Chondrocyte (in vitro differentiated cells): ENCODE measurements around the gene PRM3. TPM values are rescaled to one million over a fixed set of nuclear protein-coding genes. Genes with fewer than 3 reads are reported as not detected.

Source experiments
- DNase-seq: peaks from one replicate; pipeline ENCODE4 v3.0.0; 2021; ENCODE audit warnings: mixed read lengths, low spot score
- H3K27ac Mint-ChIP-seq: one replicate; pipeline ENCODE4 v1.8.0; 2021; ENCODE audit warnings: mild to moderate bottlenecking, moderate library complexity, mixed read lengths; ENCODE audit not compliant: unreplicated experiment
- H3K27me3 Mint-ChIP-seq: 2 replicates; pipeline ENCODE4 v1.8.0; 2021; ENCODE audit warnings: low read depth, mixed read lengths
- H3K36me3 Mint-ChIP-seq: 2 replicates; pipeline ENCODE4 v1.8.0; 2021; ENCODE audit warnings: low read depth, mixed read lengths
- H3K4me1 Mint-ChIP-seq: 2 replicates; pipeline ENCODE4 v1.8.0; 2021; ENCODE audit warnings: low read depth, mild to moderate bottlenecking, mixed read lengths
- H3K4me3 Mint-ChIP-seq: one replicate; pipeline ENCODE4 v1.8.0; 2021; ENCODE audit warnings: mild to moderate bottlenecking, moderate library complexity, mixed read lengths; ENCODE audit not compliant: unreplicated experiment
- H3K9me3 Mint-ChIP-seq: 2 replicates; pipeline ENCODE4 v1.8.0; 2021; ENCODE audit warnings: low read depth, mixed read lengths
- microRNA-seq: library from miRNA; unstranded; fragments of <30 nt; microRNA quantifications from one replicate; pipeline ENCODE4 v1.2.0, GENCODE V29; 2020; ENCODE audit warnings: borderline number of aligned reads
- total RNA-seq: library from RNA; stranded (reverse); gene quantifications from 3 replicates; pipeline ENCODE4 v1.2.1, GENCODE V29; 2021
- TF ChIP-seq, protein P1 (sequence below): fragments of 200-600 bp; sonication (generic); IDR thresholded peaks from 2 replicates; pipeline ENCODE4 v1.5.0; 2021; ENCODE audit warnings: antibody characterized with exemption, mild to moderate bottlenecking, moderate library complexity

PRM3 gene
- total RNA-seq, 1 donor from 2014 or later: not detected

DNA sequence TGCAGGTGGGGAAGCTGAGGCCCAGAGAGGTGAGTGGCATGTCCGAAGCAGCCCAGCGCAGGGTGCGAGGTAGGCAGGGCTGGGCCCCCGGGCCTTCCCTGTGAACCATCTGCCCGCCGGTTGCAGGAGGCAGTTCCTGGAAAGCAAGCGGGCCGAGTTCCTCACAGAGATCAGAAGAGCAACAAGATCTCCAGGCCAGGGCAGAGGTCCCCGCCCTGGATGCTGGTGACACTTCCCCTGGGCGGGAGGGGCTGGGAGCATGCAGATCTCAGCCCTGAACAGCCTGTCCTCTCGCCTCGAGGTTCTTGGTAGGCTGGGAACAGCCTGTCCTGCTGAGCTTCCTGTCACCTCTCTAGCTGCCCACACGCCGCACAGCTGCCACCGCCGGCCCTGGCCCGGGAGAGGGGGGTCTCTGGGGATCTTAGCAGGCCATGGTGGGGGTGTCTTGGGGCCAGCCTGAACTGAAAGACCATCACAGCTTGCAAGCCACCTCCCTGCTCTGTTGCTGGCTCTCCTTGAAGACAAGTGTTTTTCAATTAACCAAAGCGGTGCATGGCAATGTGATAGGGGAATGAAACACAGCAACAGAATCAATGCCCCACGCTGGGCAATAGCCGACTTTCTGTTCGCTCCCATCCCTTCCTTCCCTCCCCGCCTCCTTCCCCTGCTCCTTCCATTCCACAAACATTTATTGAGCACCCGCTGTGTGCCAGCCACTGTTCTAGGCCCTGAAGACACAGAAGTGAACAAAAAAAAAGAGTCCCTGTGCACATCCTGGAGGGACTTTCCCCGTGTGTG lies 49.1 kb downstream of the PRM3 start:
- Mint-ChIP-seq H3K9me3 (no peaks in the 10 kb centered on the region), H3K4me3 (no peak overlapping the region), H3K27me3 (peaks cover 4% of the 10 kb centered on the region), H3K36me3 (no peaks in the 10 kb centered on the region), H3K4me1 (peaks cover 9% of the 10 kb centered on the region), H3K27ac (no peak overlapping the region)
- DNase-seq: no peak
- TF ChIP-seq, protein P1, sequence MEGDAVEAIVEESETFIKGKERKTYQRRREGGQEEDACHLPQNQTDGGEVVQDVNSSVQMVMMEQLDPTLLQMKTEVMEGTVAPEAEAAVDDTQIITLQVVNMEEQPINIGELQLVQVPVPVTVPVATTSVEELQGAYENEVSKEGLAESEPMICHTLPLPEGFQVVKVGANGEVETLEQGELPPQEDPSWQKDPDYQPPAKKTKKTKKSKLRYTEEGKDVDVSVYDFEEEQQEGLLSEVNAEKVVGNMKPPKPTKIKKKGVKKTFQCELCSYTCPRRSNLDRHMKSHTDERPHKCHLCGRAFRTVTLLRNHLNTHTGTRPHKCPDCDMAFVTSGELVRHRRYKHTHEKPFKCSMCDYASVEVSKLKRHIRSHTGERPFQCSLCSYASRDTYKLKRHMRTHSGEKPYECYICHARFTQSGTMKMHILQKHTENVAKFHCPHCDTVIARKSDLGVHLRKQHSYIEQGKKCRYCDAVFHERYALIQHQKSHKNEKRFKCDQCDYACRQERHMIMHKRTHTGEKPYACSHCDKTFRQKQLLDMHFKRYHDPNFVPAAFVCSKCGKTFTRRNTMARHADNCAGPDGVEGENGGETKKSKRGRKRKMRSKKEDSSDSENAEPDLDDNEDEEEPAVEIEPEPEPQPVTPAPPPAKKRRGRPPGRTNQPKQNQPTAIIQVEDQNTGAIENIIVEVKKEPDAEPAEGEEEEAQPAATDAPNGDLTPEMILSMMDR: no peak

Small RNAs within 50 kb of the gene (microRNA-seq; reads per million reads assigned to microRNA genes)
- gene MIR548H2: not detected

Other genes with a start within 250 kb of the PRM3 start
- gene SOCS1, start 17.4 kb downstream of the PRM3 start, total RNA-seq: 2.7 to 4.6 TPM (median 3.6 TPM) in 3 replicates
- not detected in 3 replicates for gene TNP2, start 4.3 kb downstream of the PRM3 start, total RNA-seq
- not detected in 3 replicates for gene PRM2, start 2.9 kb upstream of the PRM3 start, total RNA-seq
- gene PRM1, start 7.7 kb upstream of the PRM3 start, total RNA-seq: not detected in 3 replicates
- gene RMI2, start 71.8 kb upstream of the PRM3 start, total RNA-seq: 1.6 to 6.5 TPM (median 1.7 TPM) in 3 replicates